Smooth muscle cell of the brain vasculature (primary cell): ENCODE data around the gene NEK9.
"Not testable (repeated sequence)": the region's sequence is repeated elsewhere in the genome, so short reads cannot be mapped to it uniquely, and the experiment has no call there.

Experiments used
- DNase-seq: peaks from one replicate; pipeline ENCODE4 v3.0.0-alpha.2; 2012; ENCODE audit warnings: low read depth, low spot score

The NEK9 gene

DNA sequence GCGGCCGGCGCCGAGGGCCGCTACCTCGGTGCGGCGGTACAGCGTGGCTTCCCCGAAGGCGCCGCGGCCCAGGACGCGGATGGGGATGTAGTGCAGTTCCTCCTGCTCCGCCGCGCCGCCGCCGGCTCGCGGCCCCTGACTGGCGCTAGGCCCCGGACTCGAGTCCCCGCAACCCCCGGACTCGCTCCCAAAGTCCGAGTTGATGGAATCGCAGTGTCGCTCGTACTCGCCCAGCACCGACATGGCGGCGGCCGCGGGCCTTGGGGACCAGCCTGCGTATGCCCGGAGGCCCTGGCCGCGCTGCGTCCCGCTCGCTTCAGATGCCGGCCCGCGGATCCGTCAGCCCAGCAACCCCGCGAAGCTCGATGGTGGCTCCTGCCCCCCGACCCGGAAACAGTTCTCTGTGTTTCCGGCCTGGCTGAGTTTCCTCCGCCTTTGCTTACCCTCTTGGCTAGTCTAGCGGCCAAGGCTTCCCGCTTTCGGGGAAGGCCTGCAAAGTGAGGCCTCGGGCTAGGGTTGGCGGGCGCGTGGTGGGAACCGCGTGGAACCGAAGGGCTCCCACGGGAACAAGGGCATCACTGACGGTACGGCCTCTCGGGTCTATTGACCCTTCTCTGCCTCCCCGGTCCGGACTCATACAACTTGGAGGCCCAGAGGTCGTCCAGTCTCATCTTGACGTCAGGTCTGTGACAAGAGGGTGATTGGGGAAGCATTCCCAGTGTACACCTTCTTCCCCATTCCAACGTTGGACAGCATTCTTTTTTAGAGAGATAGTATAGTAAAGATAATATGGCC is at the start of gene NEK9:
NEK9 (minus strand) TSS at position 370 of the 795 bp plus-strand sequence; CDS start at position 243, 127 bp downstream.
- peak; percentile 56 for DNase-seq

GRCh38 chr14:75176142-75176820 is 49.4 kb upstream of the NEK9 start, which contains the start of gene TMED10:
Gene TMED10, minus strand, starts transcription at chr14:75176612. Its CDS starts 33 bp downstream, at chr14:75176579.
- DNase-seq: peak; percentile 74

- DNase-seq: no peak
These were observed 48.9 kb upstream of the NEK9 start for GRCh38 chr14:75175677-75176141.

- DNase-seq: no peak
These were observed 47.2 kb upstream of the NEK9 start for GRCh38 chr14:75174066-75174465.

- no peak for DNase-seq
These were observed 43.9 kb upstream of the NEK9 start for GRCh38 chr14:75170772-75171171.

GRCh38 chr14:75168586-75169335 is 41.9 kb upstream of the NEK9 start:
- no peak for DNase-seq

- DNase-seq: no peak
These were observed 40.5 kb upstream of the NEK9 start for GRCh38 chr14:75167325-75167724.

GRCh38 chr14:75165586-75166391 is 38.9 kb upstream of the NEK9 start:
- no peak for DNase-seq

DNA sequence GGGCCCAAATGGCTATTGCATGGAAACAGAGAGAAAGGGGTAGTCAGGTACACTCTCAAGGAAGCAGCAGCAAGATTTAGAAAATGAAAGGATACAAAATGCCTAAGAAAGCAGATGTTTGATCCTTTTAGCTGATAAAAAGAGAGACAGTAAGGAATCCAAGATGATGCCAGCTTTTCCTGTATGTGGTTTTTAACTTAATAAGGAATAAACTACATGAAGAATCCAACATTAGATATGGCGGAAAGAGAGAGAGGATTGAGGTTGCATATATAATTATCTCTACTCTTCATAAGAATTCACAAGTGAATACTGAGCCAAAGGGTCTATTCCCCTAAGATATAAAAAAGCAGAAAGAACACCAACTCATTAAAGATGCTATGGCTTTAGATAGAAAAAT is 38.0 kb upstream of the NEK9 start:
- DNase-seq: no peak

- DNase-seq: no peak
These were observed 36.8 kb upstream of the NEK9 start for GRCh38 chr14:75163677-75164076.

DNA sequence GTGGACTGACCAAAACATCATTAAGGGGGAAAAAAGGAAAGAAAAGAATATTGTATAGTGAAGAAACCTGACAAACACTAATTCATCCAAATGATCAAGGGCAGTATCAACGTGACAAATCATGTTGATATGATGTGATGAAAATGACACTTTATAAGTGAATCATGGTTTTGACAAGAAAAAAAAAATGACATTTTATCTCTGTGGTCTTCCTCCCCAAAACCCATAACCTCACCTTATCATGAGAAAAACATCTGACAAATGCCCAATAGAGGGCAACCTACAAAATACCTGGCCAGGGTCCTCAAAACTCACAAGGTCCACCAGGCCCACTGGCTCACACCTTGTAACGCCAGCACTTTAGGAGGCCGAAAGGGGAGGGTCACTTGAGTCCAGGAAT is 35.8 kb upstream of the NEK9 start:
- DNase-seq: no peak

DNA sequence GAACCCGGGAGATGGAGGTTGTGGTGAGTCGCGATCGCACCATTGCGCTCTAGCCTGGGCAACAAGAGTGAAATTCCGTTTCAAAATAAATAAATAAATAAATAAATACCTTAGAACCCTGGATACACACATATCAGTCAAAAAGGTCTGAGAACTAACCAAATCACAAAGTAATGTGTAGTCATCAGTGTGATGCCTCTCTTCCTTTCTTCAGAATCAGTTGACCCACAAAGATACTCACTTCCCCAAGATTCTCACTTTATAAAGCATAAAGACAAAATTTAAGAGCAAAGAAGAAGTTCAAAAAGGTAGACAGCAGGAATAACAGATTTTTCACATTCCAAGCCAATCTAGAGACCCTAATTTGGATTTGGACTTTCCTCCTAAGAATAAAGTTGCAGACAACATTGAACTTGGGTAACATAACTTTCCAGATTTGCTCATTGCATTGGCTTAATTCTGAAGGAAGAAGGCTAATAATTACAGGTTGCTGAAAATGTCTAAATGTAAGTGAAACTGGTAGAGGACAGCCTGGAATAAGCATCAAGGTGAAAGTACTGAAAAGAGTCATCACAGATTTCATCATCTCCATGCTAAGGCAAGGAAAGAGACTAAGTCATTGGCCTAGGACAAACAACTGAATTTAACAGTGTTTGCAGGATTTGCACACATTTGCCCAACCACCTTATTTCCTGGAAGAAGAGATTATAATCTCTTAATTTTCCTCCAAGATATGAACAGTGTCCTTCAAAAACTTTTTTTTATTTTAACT is 32.2 kb upstream of the NEK9 start:
- no peak for DNase-seq

- no peak for DNase-seq
These were observed 30.1 kb upstream of the NEK9 start for GRCh38 chr14:75156901-75157300.

DNA sequence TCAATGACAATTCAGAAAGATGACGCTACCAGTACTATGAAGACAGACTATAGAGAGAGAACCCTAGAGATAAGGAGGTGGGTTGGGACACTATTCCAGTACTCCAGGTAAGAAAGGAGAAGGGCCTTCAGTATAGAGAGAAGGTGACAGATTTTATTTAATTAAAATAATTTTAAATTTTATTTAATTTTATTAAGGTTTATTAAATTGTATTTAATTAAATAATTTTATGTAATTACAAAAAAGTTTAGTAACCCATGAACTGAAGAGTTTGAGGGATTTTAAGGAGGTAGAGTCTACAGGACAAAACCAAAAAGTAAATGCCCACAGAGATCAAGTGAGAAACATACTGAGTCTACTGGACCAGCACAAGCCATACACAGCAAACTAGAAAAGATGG is 29.3 kb upstream of the NEK9 start:
- DNase-seq: no peak

DNA sequence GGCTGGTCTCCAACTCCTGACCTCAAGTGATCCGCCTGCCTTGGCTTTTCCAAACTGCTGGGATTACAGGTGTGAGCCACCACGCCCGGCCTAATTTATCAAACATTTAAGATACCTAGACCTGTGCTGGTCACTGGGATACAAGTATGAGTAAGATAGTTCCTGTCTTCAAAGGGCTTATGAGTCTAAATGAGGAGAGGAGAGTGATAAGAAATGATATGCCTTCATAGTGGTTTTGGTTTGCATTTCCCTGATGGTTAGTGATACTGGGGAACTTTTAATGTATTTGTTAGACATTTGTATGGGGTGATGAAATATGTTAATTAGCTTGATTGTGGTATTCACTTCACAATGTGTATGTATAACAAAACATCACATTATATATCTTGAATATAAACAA is 28.3 kb upstream of the NEK9 start:
- no peak for DNase-seq

GRCh38 chr14:75153295-75153694 is 26.4 kb upstream of the NEK9 start:
- no peak for DNase-seq

DNA sequence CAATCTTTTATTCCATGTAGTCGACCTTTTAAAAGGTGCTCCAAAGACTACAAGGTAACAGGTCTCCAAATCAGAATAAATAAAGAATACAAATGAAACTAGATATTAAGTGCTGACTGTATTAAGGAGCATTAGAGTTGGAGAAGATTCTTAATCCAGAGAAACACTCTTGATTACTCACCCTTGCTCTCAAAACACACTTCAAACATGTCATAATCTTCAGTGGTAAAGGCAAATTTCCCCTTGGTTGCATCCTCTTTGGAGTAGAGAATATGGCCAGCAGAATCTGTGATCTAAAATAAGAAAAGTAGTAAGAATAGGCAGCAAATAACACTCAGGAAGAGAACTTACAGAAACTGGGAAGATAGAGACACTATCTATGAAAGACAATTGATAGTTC is 25.0 kb upstream of the NEK9 start:
- DNase-seq: no peak

DNA sequence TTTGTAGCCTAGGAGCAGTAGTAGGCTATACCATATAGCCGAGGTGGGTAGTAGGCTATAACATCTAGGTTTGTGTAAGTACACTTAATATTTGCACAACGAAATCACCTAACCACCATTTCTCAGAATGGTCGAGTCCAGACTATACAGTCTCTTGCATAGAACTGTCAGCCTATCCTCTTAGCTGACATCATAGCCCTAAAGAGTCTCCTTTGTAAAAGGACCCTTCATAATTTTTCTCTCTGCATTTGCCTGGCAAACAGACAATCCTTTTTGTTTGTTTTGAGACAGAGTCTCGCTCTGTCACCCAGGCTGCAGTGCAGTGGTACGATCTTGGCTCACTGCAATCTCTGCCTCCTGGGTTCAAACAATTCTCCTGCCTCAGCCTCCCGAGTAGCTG is 23.8 kb upstream of the NEK9 start:
- not testable (repeated sequence) for DNase-seq

GRCh38 chr14:75150150-75150549 is 23.3 kb upstream of the NEK9 start:
- no peak for DNase-seq

DNA sequence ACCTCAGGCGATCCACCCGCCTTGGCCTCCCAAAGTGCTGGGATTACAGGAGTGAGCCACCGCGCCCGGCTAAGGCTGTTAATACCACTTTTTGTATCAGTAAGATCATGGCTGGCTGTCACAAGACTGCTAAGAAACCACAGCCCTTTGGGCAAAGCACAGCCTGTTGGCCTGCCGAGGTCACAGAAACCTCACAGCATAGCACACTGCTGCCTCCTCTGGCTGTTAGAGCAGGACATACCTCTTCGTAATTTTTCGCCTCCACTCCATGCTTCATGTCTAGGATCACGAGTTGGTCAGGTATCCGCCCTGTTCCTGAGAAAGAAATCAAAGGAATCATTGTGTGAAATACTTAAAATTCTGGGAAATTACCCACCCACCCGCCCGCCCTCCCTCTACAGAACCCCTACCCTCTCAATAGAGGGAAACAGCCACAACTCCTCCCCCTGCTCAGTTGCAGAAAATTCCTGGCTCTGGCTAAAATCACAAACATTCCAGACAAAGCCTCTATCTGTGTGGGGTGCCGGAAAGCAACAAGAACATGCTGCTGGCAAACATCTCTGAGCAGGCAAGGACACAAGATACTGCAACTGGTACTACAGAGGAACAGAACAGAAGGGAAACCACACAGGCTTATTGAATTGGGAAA is 20.7 kb upstream of the NEK9 start:
- DNase-seq: peak; percentile 76
